Measurements from ENCODE around the gene CEACAM16.
A peak's percentile ranks its signal among the peaks of the same experiment; 100 is the strongest.

Gene CEACAM16

GRCh38 chr19:44725684-44726083 is 26.7 kb downstream of the CEACAM16 start:
- no peak for DNase-seq

GRCh38 chr19:44726465-44726864 is 27.5 kb downstream of the CEACAM16 start:
- DNase-seq: no peak

- DNase-seq: no peak
Observed at GRCh38 chr19:44728178-44728577, 29.2 kb downstream of the CEACAM16 start.

GRCh38 chr19:44729516-44730033 is 30.6 kb downstream of the CEACAM16 start:
- no peak for DNase-seq

- no peak for DNase-seq
Observed at GRCh38 chr19:44731081-44731480, 32.1 kb downstream of the CEACAM16 start.

GRCh38 chr19:44731622-44732021 is 32.7 kb downstream of the CEACAM16 start:
- DNase-seq: no peak

GRCh38 chr19:44732235-44733014 is 33.5 kb downstream of the CEACAM16 start:
- DNase-seq: no peak

GRCh38 chr19:44734357-44734756 is 35.4 kb downstream of the CEACAM16 start:
- DNase-seq: no peak

- no peak for DNase-seq
Observed at GRCh38 chr19:44735011-44735410, 36.1 kb downstream of the CEACAM16 start.

GRCh38 chr19:44737238-44738071 is 38.5 kb downstream of the CEACAM16 start:
- no peak for DNase-seq

GRCh38 chr19:44738136-44738535 is 39.2 kb downstream of the CEACAM16 start:
- DNase-seq: no peak

- DNase-seq: no peak
Observed at GRCh38 chr19:44738603-44739558, 39.9 kb downstream of the CEACAM16 start.

GRCh38 chr19:44740351-44740824 is 41.4 kb downstream of the CEACAM16 start:
- no peak for DNase-seq

- no peak for DNase-seq
Observed at GRCh38 chr19:44741258-44741731, 42.3 kb downstream of the CEACAM16 start.

- DNase-seq: peak; percentile 86
Observed at GRCh38 chr19:44741841-44742329, 42.9 kb downstream of the CEACAM16 start.

GRCh38 chr19:44742330-44743061 is 43.5 kb downstream of the CEACAM16 start:
- no peak for DNase-seq

- DNase-seq: no peak
Observed at GRCh38 chr19:44744871-44745332, 46.0 kb downstream of the CEACAM16 start.

GRCh38 chr19:44745341-44745831 is 46.4 kb downstream of the CEACAM16 start:
- DNase-seq: peak; percentile 54

- no peak for DNase-seq
Observed at GRCh38 chr19:44745887-44746600, 47.1 kb downstream of the CEACAM16 start.

GRCh38 chr19:44746616-44746945 is 47.6 kb downstream of the CEACAM16 start:
- DNase-seq: no peak
